Heart right ventricle (tissue), 16 donors: ENCODE measurements around the gene MRPL47. TPM values are rescaled to one million over a fixed set of nuclear protein-coding genes. Genes with fewer than 3 reads are reported as not detected.

ENCODE experiments used
- ATAC-seq, 8 donors: fragments of 200-7000 bp; cut with Tn5 transposase; one replicate each; pipeline ENCODE4 v1.9.1; 2020; ENCODE audit warnings: mild to moderate bottlenecking in 8 of 8, moderate library complexity in 8 of 8, moderate number of reproducible peaks in 1 of 8
- DNase-seq, 2 donors: peaks; one replicate each; pipeline ENCODE4 v3.0.0-alpha.2; 2020
- H3K27ac ChIP-seq, 10 donors: fragments of 200-600 bp; sonication (generic) in 2 of 10; one replicate each; pipeline versions ENCODE4 v1.5.0 to v1.8.0; 2020 to 2022; ENCODE audit warnings: mild to moderate bottlenecking in 3 of 10
- H3K27me3 ChIP-seq, 7 donors: fragments of 200-600 bp; one replicate each; pipeline ENCODE4 v1.8.0; 2021 to 2022; ENCODE audit warnings: mild to moderate bottlenecking in 2 of 7
- H3K36me3 ChIP-seq, 9 donors: fragments of 200-600 bp; sonication (generic) in 1 of 9; one replicate each; pipeline versions ENCODE4 v1.5.0 to v1.8.0; 2020 to 2022; ENCODE audit warnings: mild to moderate bottlenecking in 2 of 9
- H3K4me1 ChIP-seq, 9 donors: fragments of 200-600 bp; sonication (generic) in 1 of 9; one replicate each; pipeline versions ENCODE4 v1.5.0 to v1.8.0; 2020 to 2022; ENCODE audit warnings: mild to moderate bottlenecking in 4 of 9
- H3K4me3 ChIP-seq, 10 donors: fragments of 200-600 bp; sonication (generic) in 2 of 10; one replicate each; pipeline versions ENCODE4 v1.5.0 to v1.8.0; 2020 to 2022; ENCODE audit warnings: mild to moderate bottlenecking in 7 of 10, moderate library complexity in 2 of 10
- H3K9me3 ChIP-seq, 11 donors: fragments of 200-600 bp in 10 of 11; sonication (generic) in 2 of 11; one replicate each; pipeline versions ENCODE4 v1.5.0 to v1.8.0; 2013 to 2022; ENCODE audit warnings: mild to moderate bottlenecking in 2 of 11, control low read depth in 1 of 11, moderate library complexity in 1 of 11
- CTCF ChIP-seq, 9 donors: fragments of 200-600 bp; sonication (generic) in 2 of 9; IDR thresholded peaks; one replicate each; pipeline versions ENCODE4 v1.5.0 to v1.8.0; 2021 to 2022; ENCODE audit warnings: antibody characterized with exemption in 9 of 9, mild to moderate bottlenecking in 5 of 9, moderate library complexity in 1 of 9
- WGBS, 2 donors: extraction: QIAGEN DNeasy Blood & Tissue Kit; methylation state at CpG; one replicate each; pipeline ENCODE4 v1.1.7; 2013; ENCODE audit warnings: inconsistent platforms in 1 of 2; 5-methylcytosine and 5-hydroxymethylcytosine counted together
- intact Hi-C, 10 donors: fragments of 100-400 bp; cut with DNase I; formaldehyde crosslinking; loops; one replicate each; pipeline versions ENCODE4 v1.11.1 to v1.14.2; 2022
- polyA plus RNA-seq, 2 donors: library from polyadenylated mRNA; stranded (reverse); fragments of 200-250 nt; gene quantifications; one replicate each; pipeline ENCODE4 v1.2.3, GENCODE V29; 2013
- total RNA-seq, 10 donors: library from RNA; stranded (reverse); fragmentation: NEBNext Ultra II Directional in 3 of 10; extraction: Animal tissue kit (Norgen Biotek cat#: 25700) in 3 of 10; gene quantifications; one replicate each; pipeline versions ENCODE4 v1.2.1 to v1.2.4, GENCODE V29; 2021 to 2023
- donor health status: Arrhythmogenic right ventricular cardiomyopathy.
- donor health status: ischemic (EF 13 %, LVEDD 7.1; RV severe dilation, severe dysfunction).
- donor health status: healthy with polysubstance abuse.
- donor health status: DM: no; HTN: yes; CAD: no.
- donor health status: DM: no; HTN: no; CAD: no.
- donor health status: ischemic (EF 25% LVEDD 6.9; RV normal size, moderate dysfunction).
- donor health status: ischemic (EF 25% LVEDD 5.7; RV mildly dilated, moderate dysfunction).
- donor health status: healthy.
- donor health status: DM: yes; HTN: yes; CAD: no.
- donor health status: Ischemic cardiomyopathy.
- donor health status: ischemic (EF 35%, LVEDD 5.7; RV mildly dilated, moderate dysfunction).
- donor health status: nonischemic (EF 11% LVEDD 7.7; RV severe dilation, severe dysfunction).
- donor health status: DM: yes; HTN: yes; CAD: no.
- donor health status: PGD.
- donor health status: ischemic (EF 29% LVEDD 5.4; RV normal size, mild dysfunction).
- donor health status: nonischemic (EF 23%, LVEDD 6.1; RV moderate dilation, normal function).

MRPL47 gene
- total and polyA plus RNA-seq, 12 donors = 44.3 to 160 (median 53.1) TPM

DNA sequence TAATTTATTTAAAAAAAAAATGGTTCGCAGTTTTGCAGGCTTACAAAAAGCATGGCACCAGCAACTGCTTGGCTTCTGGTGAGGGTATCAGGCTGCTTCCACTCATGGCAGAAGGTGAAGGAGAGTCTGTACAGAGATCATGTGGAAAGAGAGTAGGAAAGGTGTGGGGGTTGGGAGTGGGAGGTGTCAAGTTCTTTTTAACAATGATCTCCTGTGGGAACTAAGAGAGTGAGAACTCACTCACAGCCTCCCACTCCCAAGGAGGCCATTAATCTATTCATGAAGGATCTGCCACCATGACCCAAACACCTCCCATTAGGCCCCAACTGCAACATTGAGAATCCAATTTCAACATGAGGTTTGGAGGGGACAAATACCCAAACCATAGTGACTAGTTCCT lies 62.8 kb downstream of the MRPL47 start:
- ATAC-seq (no peak), DNase-seq (no peak)
- Histone ChIP-seq H3K4me1 (no peaks in the 10 kb centered on the region), H3K36me3 (no peaks in the 10 kb centered on the region), H3K9me3 (no peaks in the 10 kb centered on the region), H3K27ac (no peak overlapping the region), H3K27me3 (no peaks in the 10 kb centered on the region), H3K4me3 (no peak overlapping the region)
- TF ChIP-seq CTCF (IDR thresholded peaks at IDR 0.05) = no peak
- 98 to 100% methylated on average over 1 of the region's 1 CpG for WGBS, 2 donors
- intact Hi-C loops = loop anchor here in 1 of 10 donors (10.0 kb wide), 1 partner anchor 77 kb away; no protein-coding TSS in a partner anchor

DNA sequence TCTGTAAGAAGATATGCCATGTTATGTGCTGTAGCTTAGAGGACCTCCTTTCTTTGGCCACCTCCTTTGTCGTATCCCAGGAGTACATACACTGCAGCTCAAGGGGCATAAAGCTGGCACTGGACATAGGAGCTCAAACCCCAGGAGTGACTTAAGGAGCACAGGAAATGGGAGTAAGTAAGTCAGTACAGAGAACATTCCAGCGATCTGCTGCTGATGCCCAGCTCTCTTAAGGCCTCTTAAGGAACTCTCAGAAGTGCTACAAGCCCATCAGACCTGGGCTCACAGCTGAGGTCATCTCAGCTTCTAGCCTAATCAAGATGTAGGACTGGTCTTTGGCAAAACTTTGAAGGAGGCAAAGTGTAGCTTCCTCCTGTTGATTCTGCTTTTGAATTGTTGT lies 63.3 kb downstream of the MRPL47 start:
- Histone ChIP-seq H3K9me3 (no peaks in the 10 kb centered on the region), H3K4me3 (no peak overlapping the region), H3K36me3 (no peaks in the 10 kb centered on the region), H3K27me3 (no peaks in the 10 kb centered on the region), H3K4me1 (no peaks in the 10 kb centered on the region), H3K27ac (no peak overlapping the region)
- ATAC-seq (no peak), DNase-seq (no peak)
- WGBS, 2 donors = 71 to 74% methylated on average over 2 of the region's 2 CpGs
- TF ChIP-seq CTCF (IDR thresholded peaks at IDR 0.05) = no peak
- intact Hi-C loops = loop anchor here in 1 of 10 donors (10.0 kb wide), 1 partner anchor 76 kb away; no protein-coding TSS in a partner anchor

Other genes with a start within 250 kb of the MRPL47 start
- 10 to 100 TPM; 12.4 to 48.2 (median 13.4) TPM for gene GNB4, start 153.2 kb downstream of the MRPL47 start, total RNA-seq
- gene GNB4, start 153.2 kb downstream of the MRPL47 start, polyA plus RNA-seq = 1 to 10 TPM; 6.6 to 8.3 TPM
- 10 to 100 TPM; 13.5 to 22.5 (median 17.2) TPM for gene ACTL6A, start 41.7 kb downstream of the MRPL47 start, total RNA-seq
- 10 to 100 TPM; 20.5 to 42.7 TPM for gene ACTL6A, start 41.7 kb downstream of the MRPL47 start, polyA plus RNA-seq
- gene NDUFB5, start 156 bp upstream of the MRPL47 start, total RNA-seq = 100 to 1,000 TPM; 276 to 395 (median 379) TPM
- 100 to 1,000 TPM; 108 to 248 TPM for gene NDUFB5, start 156 bp upstream of the MRPL47 start, polyA plus RNA-seq
- 100 to 1,000 TPM; 101 to 181 (median 154) TPM for gene USP13, start 48.4 kb upstream of the MRPL47 start, total RNA-seq
- 10 to 100 TPM; 13.7 to 22.2 TPM for gene USP13, start 48.4 kb upstream of the MRPL47 start, polyA plus RNA-seq